Fibroblast of lung (primary cell): Measurements from ENCODE around the gene SLC17A3. TPM values are rescaled to one million over a fixed set of nuclear protein-coding genes. Genes with fewer than 3 reads are reported as not detected.

Source experiments
- DNase-seq, 2 donors: peaks; one replicate each; pipeline versions ENCODE4 v3.0.0 to v3.0.0-alpha.2; 2010; ENCODE audit warnings: low read depth in 2 of 2
- H2AFZ ChIP-seq: 2 replicates; pipeline ENCODE4 v1.5.1; 2012; ENCODE audit warnings: low read length, control low read depth, inconsistent platforms
- H3K27ac ChIP-seq: 2 replicates; pipeline ENCODE4 v1.5.1; 2011; ENCODE audit warnings: low read length, control low read depth; ENCODE audit not compliant: insufficient read depth
- H3K27me3 ChIP-seq: 2 replicates; pipeline ENCODE4 v1.5.1; 2011; ENCODE audit warnings: mild to moderate bottlenecking, low read length; ENCODE audit not compliant: control insufficient read depth, insufficient read depth
- H3K36me3 ChIP-seq: 2 replicates; pipeline ENCODE4 v1.5.1; 2011; ENCODE audit warnings: low read length; ENCODE audit not compliant: control insufficient read depth, insufficient read depth
- H3K4me1 ChIP-seq: 2 replicates; pipeline ENCODE4 v1.5.1; 2011; ENCODE audit warnings: low read length; ENCODE audit not compliant: control insufficient read depth, insufficient read depth; ENCODE audit errors: extremely low read depth
- H3K4me2 ChIP-seq: 2 replicates; pipeline ENCODE4 v1.5.1; 2011; ENCODE audit warnings: low read length, control low read depth; ENCODE audit not compliant: insufficient read depth; ENCODE audit errors: extremely low read depth
- H3K4me3 ChIP-seq, 4 experiments: fragments of 200-600 bp in 1 of 4; sonication (generic) in 1 of 4; replicated peaks in 1 of 4; 2 replicates each; pipeline ENCODE4 v1.5.1; 2011 to 2016; ENCODE audit warnings: low read length in 4 of 4, low read depth in 3 of 4, mild to moderate bottlenecking in 3 of 4, control low read depth in 2 of 4, inconsistent platforms in 1 of 4, mixed read lengths in 1 of 4; ENCODE audit not compliant: insufficient read depth in 1 of 4; ENCODE audit errors: control extremely low read depth in 1 of 4
- H3K79me2 ChIP-seq: 2 replicates; pipeline ENCODE4 v1.5.1; 2012; ENCODE audit warnings: mild to moderate bottlenecking, low read length, inconsistent platforms; ENCODE audit not compliant: control insufficient read depth, insufficient read depth
- H3K9ac ChIP-seq: 2 replicates; pipeline ENCODE4 v1.5.1; 2011; ENCODE audit warnings: mild to moderate bottlenecking, low read length, control low read depth; ENCODE audit not compliant: insufficient read depth
- H3K9me3 ChIP-seq: 2 replicates; pipeline ENCODE4 v1.5.1; 2012; ENCODE audit warnings: low read depth, low read length; ENCODE audit not compliant: control insufficient read depth, insufficient read depth
- H4K20me1 ChIP-seq: 2 replicates; pipeline ENCODE4 v1.5.1; 2011; ENCODE audit warnings: low read length; ENCODE audit not compliant: control insufficient read depth, insufficient read depth; ENCODE audit errors: extremely low read depth
- EZH2 ChIP-seq: IDR thresholded peaks from 2 replicates; pipeline ENCODE4 v1.5.1; 2012; ENCODE audit warnings: low read length, control low read depth, mild to moderate bottlenecking; ENCODE audit errors: missing control alignments
- polyA plus RNA-seq, 2 donors: library from polyadenylated mRNA; depleted of rRNA in 1 of 2; stranded (reverse) in 1 of 2; unstranded in 1 of 2; fragments of >200 nt; gene quantifications; 2 replicates each; pipeline ENCODE4 v1.2.1, GENCODE V29; 2011 to 2012; ENCODE audit warnings: missing spikeins in 1 of 2
- total RNA-seq: library from RNA; depleted of rRNA; stranded (reverse); fragments of >200 nt; gene quantifications from 2 replicates; pipeline ENCODE4 v1.2.1, GENCODE V29; 2014
- TF ChIP-seq, protein P1 (sequence below), 2 donors: IDR thresholded peaks in 1 of 2; conservative IDR thresholded peaks in 1 of 2; 1 replicate in 1 of 2; 2 replicates in 1 of 2; pipeline ENCODE4 v1.5.1; 2011 to 2012; ENCODE audit warnings: low read length in 2 of 2, control low read depth in 1 of 2, inconsistent platforms in 1 of 2, low read depth in 1 of 2, mild to moderate bottlenecking in 1 of 2

Gene SLC17A3
- total and polyA plus RNA-seq, 2 donors (not counting 1 experiment from before 2014, with no cell fraction given), result 0.06 TPM; not detected in 1

DNA sequence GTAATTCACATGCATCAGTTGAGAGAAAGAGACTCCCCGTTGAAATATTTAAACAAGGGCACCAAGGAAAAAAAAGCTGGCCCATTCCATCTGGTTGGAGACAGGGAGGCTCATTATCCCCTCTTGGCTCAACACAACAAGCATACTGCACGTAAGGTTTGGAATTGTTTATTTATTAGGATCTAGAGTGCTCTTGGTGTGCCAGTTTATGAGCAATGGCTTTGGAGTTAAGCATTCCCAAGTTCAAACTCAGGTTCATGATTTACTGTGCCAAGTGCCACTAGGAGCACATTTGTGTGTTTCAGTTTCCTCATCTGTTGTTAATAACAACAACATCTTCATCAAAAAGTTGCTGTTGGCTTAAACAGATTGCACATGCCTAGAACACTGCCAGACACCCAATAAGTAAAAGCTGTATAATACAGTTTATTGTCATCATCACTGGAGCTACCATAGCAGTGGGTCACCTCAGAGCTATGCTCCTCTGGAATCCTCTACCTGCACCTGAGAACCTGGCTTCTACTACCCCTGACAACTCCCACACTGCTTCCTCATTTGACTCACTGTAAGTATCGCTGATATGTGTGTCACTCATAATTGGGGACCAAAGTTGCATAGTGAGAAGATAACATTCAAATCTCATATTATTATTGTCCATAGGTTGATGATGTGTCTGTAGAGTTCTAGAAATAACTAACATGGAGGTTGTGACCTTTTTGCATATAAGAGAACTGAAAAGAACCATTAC, 5.4 kb downstream of the SLC17A3 start:
- Histone ChIP-seq H3K27me3 (no peaks in the 10 kb centered on the region), H3K27ac (no peak overlapping the region), H3K4me2 (no peak overlapping the region), H2AFZ (no peak overlapping the region), H4K20me1 (no peaks in the 10 kb centered on the region), H3K36me3 (no peaks in the 10 kb centered on the region), H3K9ac (no peak overlapping the region), H3K4me3 (no peak overlapping the region), H3K9me3 (no peaks in the 10 kb centered on the region), H3K4me1 (no peaks in the 10 kb centered on the region), H3K79me2 (no peaks in the 10 kb centered on the region)
- no peak for TF ChIP-seq EZH2
- TF ChIP-seq, protein P1, sequence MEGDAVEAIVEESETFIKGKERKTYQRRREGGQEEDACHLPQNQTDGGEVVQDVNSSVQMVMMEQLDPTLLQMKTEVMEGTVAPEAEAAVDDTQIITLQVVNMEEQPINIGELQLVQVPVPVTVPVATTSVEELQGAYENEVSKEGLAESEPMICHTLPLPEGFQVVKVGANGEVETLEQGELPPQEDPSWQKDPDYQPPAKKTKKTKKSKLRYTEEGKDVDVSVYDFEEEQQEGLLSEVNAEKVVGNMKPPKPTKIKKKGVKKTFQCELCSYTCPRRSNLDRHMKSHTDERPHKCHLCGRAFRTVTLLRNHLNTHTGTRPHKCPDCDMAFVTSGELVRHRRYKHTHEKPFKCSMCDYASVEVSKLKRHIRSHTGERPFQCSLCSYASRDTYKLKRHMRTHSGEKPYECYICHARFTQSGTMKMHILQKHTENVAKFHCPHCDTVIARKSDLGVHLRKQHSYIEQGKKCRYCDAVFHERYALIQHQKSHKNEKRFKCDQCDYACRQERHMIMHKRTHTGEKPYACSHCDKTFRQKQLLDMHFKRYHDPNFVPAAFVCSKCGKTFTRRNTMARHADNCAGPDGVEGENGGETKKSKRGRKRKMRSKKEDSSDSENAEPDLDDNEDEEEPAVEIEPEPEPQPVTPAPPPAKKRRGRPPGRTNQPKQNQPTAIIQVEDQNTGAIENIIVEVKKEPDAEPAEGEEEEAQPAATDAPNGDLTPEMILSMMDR (conservative IDR thresholded peaks at IDR 0.05 in 1 of 2, IDR thresholded peaks at IDR 0.05 in 1 of 2; ENCODE audit: low read depth in 1 of 2, low read length in 2 of 2), result no peak
- DNase-seq, result no peak

DNA sequence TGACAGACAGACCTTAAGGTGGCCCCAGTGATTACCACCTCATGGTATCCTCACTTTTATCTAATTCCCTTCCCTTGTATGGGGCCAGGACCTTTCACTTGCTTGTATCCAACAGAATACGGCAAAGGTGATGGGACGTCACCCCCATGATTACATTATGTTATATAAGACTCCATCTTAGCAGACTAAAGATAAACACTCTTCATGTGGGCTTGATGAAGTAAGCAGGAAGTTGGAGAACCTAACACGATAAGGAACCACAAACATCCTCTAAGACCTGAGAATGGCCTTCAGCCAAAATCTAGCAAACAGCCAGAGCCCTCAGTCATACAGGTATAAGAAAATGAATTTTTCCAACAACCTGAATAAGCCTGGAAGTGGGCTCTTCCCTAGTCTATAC, 8.0 kb downstream of the SLC17A3 start:
- DNase-seq, result no peak
- H4K20me1 ChIP-seq, result no peaks in the 10 kb centered on the region
- no peak overlapping the region for H3K9ac ChIP-seq
- H3K9me3 ChIP-seq, result no peaks in the 10 kb centered on the region
- no peaks in the 10 kb centered on the region for H3K27me3 ChIP-seq
- no peak overlapping the region for H2AFZ ChIP-seq
- no peak for TF ChIP-seq EZH2
- TF ChIP-seq, protein P1 (conservative IDR thresholded peaks at IDR 0.05 in 1 of 2, IDR thresholded peaks at IDR 0.05 in 1 of 2; ENCODE audit: low read depth in 1 of 2, low read length in 2 of 2), result no peak
- H3K36me3 ChIP-seq, result no peaks in the 10 kb centered on the region
- no peaks in the 10 kb centered on the region for H3K79me2 ChIP-seq
- H3K4me2 ChIP-seq, result no peak overlapping the region
- no peaks in the 10 kb centered on the region for H3K4me1 ChIP-seq
- no peak overlapping the region for H3K4me3 ChIP-seq
- no peak overlapping the region for H3K27ac ChIP-seq

DNA sequence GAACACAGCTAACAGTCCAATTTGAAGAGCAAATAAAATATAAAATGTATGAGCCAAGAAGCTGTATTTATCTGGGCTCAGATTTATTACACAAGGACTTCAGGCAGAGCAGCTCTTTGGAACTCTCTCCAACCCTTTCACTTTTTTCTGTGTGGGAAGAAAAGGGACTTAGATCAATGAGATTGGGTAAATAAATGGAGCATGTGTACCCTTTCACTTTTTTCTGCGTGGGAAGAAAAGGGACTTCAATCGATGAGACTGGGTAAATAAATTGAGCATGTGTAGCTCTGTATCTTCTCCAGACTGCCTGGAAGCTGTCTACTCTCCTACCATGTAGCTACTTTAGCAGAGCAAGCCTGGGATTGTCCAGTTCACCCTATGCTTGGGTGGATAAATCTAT, 10.7 kb downstream of the SLC17A3 start:
- no peak overlapping the region for H3K4me3 ChIP-seq
- no peak overlapping the region for H3K27ac ChIP-seq
- no peaks in the 10 kb centered on the region for H4K20me1 ChIP-seq
- H2AFZ ChIP-seq, result no peak overlapping the region
- no peaks in the 10 kb centered on the region for H3K27me3 ChIP-seq
- H3K9me3 ChIP-seq, result no peaks in the 10 kb centered on the region
- TF ChIP-seq, protein P1 (conservative IDR thresholded peaks at IDR 0.05 in 1 of 2, IDR thresholded peaks at IDR 0.05 in 1 of 2; ENCODE audit: low read depth in 1 of 2, low read length in 2 of 2), result no peak
- TF ChIP-seq EZH2, result no peak
- no peaks in the 10 kb centered on the region for H3K79me2 ChIP-seq
- DNase-seq, result no peak
- no peak overlapping the region for H3K4me2 ChIP-seq
- H3K36me3 ChIP-seq, result no peaks in the 10 kb centered on the region
- no peaks in the 10 kb centered on the region for H3K4me1 ChIP-seq
- no peak overlapping the region for H3K9ac ChIP-seq
